Spleen (tissue), 11 donors: ENCODE data around the gene CLDN20. TPM values are rescaled to one million over a fixed set of nuclear protein-coding genes. Genes with fewer than 3 reads are reported as not detected.

Source experiments
- DNase-seq: peaks from one replicate; pipeline ENCODE4 v3.0.0-alpha.2; 2020
- H3K27ac ChIP-seq, 8 donors: fragments of 200-600 bp; sonication (generic) in 7 of 8; 1 replicate in 4 of 8; 2 replicates in 4 of 8; pipeline versions ENCODE4 v1.5.0 to v1.8.0; 2016 to 2021; ENCODE audit warnings: inconsistent platforms in 4 of 8, mild to moderate bottlenecking in 4 of 8, moderate library complexity in 1 of 8
- H3K27me3 ChIP-seq, 7 donors: fragments of 200-600 bp; sonication (generic) in 6 of 7; replicated peaks in 1 of 7; 1 replicate in 4 of 7; 2 replicates in 3 of 7; pipeline versions ENCODE4 v1.5.0 to v1.8.0; 2016 to 2021; ENCODE audit warnings: inconsistent platforms in 3 of 7, mild to moderate bottlenecking in 1 of 7
- H3K36me3 ChIP-seq, 6 donors: fragments of 200-600 bp; sonication (generic) in 5 of 6; 1 replicate in 4 of 6; 2 replicates in 2 of 6; pipeline versions ENCODE4 v1.5.0 to v1.8.0; 2016 to 2021; ENCODE audit warnings: inconsistent platforms in 2 of 6
- H3K4me1 ChIP-seq, 6 donors: fragments of 200-600 bp; sonication (generic) in 5 of 6; 1 replicate in 3 of 6; 2 replicates in 3 of 6; pipeline versions ENCODE4 v1.5.0 to v1.8.0; 2016 to 2021; ENCODE audit warnings: inconsistent platforms in 3 of 6
- H3K4me3 ChIP-seq, 8 donors: fragments of 200-600 bp; sonication (generic) in 7 of 8; 1 replicate in 4 of 8; 2 replicates in 4 of 8; pipeline versions ENCODE4 v1.5.0 to v1.8.0; 2016 to 2021; ENCODE audit warnings: inconsistent platforms in 4 of 8, mild to moderate bottlenecking in 4 of 8, moderate library complexity in 2 of 8
- H3K9me3 ChIP-seq, 8 donors: fragments of 200-600 bp; sonication (generic) in 7 of 8; 1 replicate in 4 of 8; 2 replicates in 4 of 8; pipeline versions ENCODE4 v1.5.0 to v1.8.0; 2016 to 2021; ENCODE audit warnings: inconsistent platforms in 4 of 8
- CTCF ChIP-seq, 11 experiments: fragments of 200-600 bp in 7 of 11; fragments of 450-650 bp in 4 of 11; sonication (generic) in 4 of 11; IDR thresholded peaks in 8 of 11; conservative IDR thresholded peaks in 3 of 11; 1 replicate in 7 of 11; 2 replicates in 4 of 11; pipeline versions ENCODE4 v1.4.0 to v1.8.0; 2016 to 2021; ENCODE audit warnings: antibody characterized with exemption in 11 of 11, inconsistent platforms in 4 of 11, mild to moderate bottlenecking in 1 of 11
- POLR2A ChIP-seq, 3 donors: fragments of 450-650 bp; IDR thresholded peaks; one replicate each; pipeline ENCODE4 v1.5.1; 2017; ENCODE audit warnings: antibody characterized with exemption in 3 of 3, mild to moderate bottlenecking in 1 of 3
- POLR2AphosphoS5 ChIP-seq, 3 donors: sonication (generic); formaldehyde crosslinking; IDR thresholded peaks; one replicate each; pipeline ENCODE4 v1.5.1; 2017; ENCODE audit warnings: antibody characterized with exemption in 3 of 3
- WGBS, 5 donors: extraction: QIAGEN DNeasy Blood & Tissue Kit in 3 of 5; methylation state at CpG; one replicate each; pipeline versions ENCODE4 v1.1.5 to v1.1.7; 2013 to 2018; 5-methylcytosine and 5-hydroxymethylcytosine counted together
- intact Hi-C: fragments of 100-400 bp; cut with DNase I; formaldehyde crosslinking; loops from one replicate; pipeline ENCODE4 v1.15.0; 2023; ENCODE audit warnings: low total_unique reads
- polyA plus RNA-seq, 3 donors: library from polyadenylated mRNA; stranded (reverse); fragments of 200-250 nt; gene quantifications; one replicate each; pipeline ENCODE4 v1.2.1, GENCODE V29; 2013
- total RNA-seq, 7 donors: library from RNA; depleted of rRNA in 3 of 7; stranded (reverse); fragments of >200 nt in 3 of 7; fragmentation: NEBNext Ultra II Directional in 4 of 7; extraction: Animal tissue kit (Norgen Biotek cat#: 25700) in 4 of 7; gene quantifications; one replicate each; pipeline versions ENCODE4 v1.1.0 to v1.2.1, GENCODE V29; 2016 to 2021
- donor health status: healthy with polysubstance abuse.
- donor health status: DM: no; HTN: no; CAD: no; lungs with moderate emphysema.
- donor health status: DM: no; HTN: no; CAD: no.
- donor health status: Bipolar disorder and iron deficiency.
- donor health status: healthy.
- donor health status: DM: no; HTN: no; CAD: no.
- donor health status: DM: yes; HTN: yes; CAD: no.

Gene CLDN20
- total and polyA plus RNA-seq, 10 donors = not detected

DNA sequence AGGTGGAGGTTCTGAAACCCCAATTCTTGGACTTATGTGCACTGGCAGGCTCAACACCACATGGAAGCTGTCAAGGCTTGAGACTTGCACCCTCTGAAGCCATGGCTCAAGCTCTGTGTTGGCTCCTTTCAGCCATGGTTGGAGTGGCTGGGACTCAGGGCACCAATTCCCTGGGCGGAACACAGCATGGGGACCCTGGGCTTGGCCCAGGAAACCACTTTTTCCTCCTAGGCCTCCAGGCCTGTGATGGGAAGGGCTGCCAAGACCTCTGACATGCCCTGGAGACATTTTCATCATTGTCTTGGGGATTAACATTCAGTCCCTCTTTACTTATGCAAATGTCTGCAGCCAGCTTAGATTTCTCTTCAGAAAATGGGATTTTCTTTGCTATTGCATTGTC, 26.2 kb upstream of the CLDN20 start:
- H3K4me1 ChIP-seq = no peaks in the 10 kb centered on the region
- no peaks in the 10 kb centered on the region for H3K27me3 ChIP-seq
- no peak for TF ChIP-seq POLR2AphosphoS5 (IDR thresholded peaks at IDR 0.05)
- TF ChIP-seq CTCF (IDR thresholded peaks at IDR 0.05 in 8 of 11, conservative IDR thresholded peaks at IDR 0.05 in 3 of 11) = no peak
- TF ChIP-seq POLR2A (IDR thresholded peaks at IDR 0.05) = no peak
- intact Hi-C loops = no loop called here
- no peak overlapping the region for H3K27ac ChIP-seq
- 47 to 100% (median 85%) methylated on average over 1 of the region's 1 CpG for WGBS, 5 donors
- no peak overlapping the region for H3K4me3 ChIP-seq
- no peak for DNase-seq
- H3K36me3 ChIP-seq = no peaks in the 10 kb centered on the region
- H3K9me3 ChIP-seq = peaks cover 0 to 14% (median 5%) of the 10 kb centered on the region in 8 donors

GRCh38 chr6:155240905-155241600, 22.8 kb upstream of the CLDN20 start:
- TF ChIP-seq POLR2A (IDR thresholded peaks at IDR 0.05) (no peak), CTCF (IDR thresholded peaks at IDR 0.05 in 8 of 11, conservative IDR thresholded peaks at IDR 0.05 in 3 of 11) (no peak), POLR2AphosphoS5 (IDR thresholded peaks at IDR 0.05) (no peak)
- H3K4me3 ChIP-seq = no peak overlapping the region
- no peak overlapping the region for H3K27ac ChIP-seq
- H3K36me3 ChIP-seq = no peaks in the 10 kb centered on the region
- no peaks in the 10 kb centered on the region for H3K4me1 ChIP-seq
- peaks cover 0 to 14% (median 5%) of the 10 kb centered on the region in 8 donors for H3K9me3 ChIP-seq
- H3K27me3 ChIP-seq = no peaks in the 10 kb centered on the region
- 93 to 96% (median 94%) methylated on average over 19 of the region's 19 CpGs for WGBS, 5 donors
- intact Hi-C loops = no loop called here
- no peak for DNase-seq

- H3K4me1 ChIP-seq = no peaks in the 10 kb centered on the region
- intact Hi-C loops = no loop called here
- peaks cover 0 to 14% (median 5%) of the 10 kb centered on the region in 8 donors for H3K9me3 ChIP-seq
- no peak overlapping the region for H3K27ac ChIP-seq
- H3K36me3 ChIP-seq = no peaks in the 10 kb centered on the region
- WGBS, 5 donors = 81 to 90% (median 87%) methylated on average over 8 of the region's 8 CpGs
- H3K27me3 ChIP-seq = no peaks in the 10 kb centered on the region
- DNase-seq = no peak
- no peak overlapping the region for H3K4me3 ChIP-seq
- no peak for TF ChIP-seq POLR2A (IDR thresholded peaks at IDR 0.05)
- TF ChIP-seq POLR2AphosphoS5 (IDR thresholded peaks at IDR 0.05) = no peak
- TF ChIP-seq CTCF (IDR thresholded peaks at IDR 0.05 in 8 of 11, conservative IDR thresholded peaks at IDR 0.05 in 3 of 11) = no peak
Measured at GRCh38 chr6:155241966-155242365, 21.8 kb upstream of the CLDN20 start.

GRCh38 chr6:155244434-155244833, 19.4 kb upstream of the CLDN20 start:
- H3K4me3 ChIP-seq = no peak overlapping the region
- H3K27ac ChIP-seq = no peak overlapping the region
- no peak for DNase-seq
- WGBS, 5 donors = 87 to 95% (median 92%) methylated on average over 4 of the region's 4 CpGs
- H3K4me1 ChIP-seq = no peaks in the 10 kb centered on the region
- H3K36me3 ChIP-seq = peaks cover 0 to 9% (median 0%) of the 10 kb centered on the region in 6 donors
- no peaks in the 10 kb centered on the region for H3K9me3 ChIP-seq
- TF ChIP-seq CTCF (IDR thresholded peaks at IDR 0.05 in 8 of 11, conservative IDR thresholded peaks at IDR 0.05 in 3 of 11) (no peak), POLR2AphosphoS5 (IDR thresholded peaks at IDR 0.05) (no peak), POLR2A (IDR thresholded peaks at IDR 0.05) (no peak)
- H3K27me3 ChIP-seq = no peaks in the 10 kb centered on the region
- intact Hi-C loops = no loop called here
